KMS-11 (cell line): ENCODE measurements around the gene CAST.
A peak's percentile ranks its signal among the peaks of the same experiment; 100 is the strongest.

Experiments
- H2AFZ ChIP-seq: fragments of 200-600 bp; sonication (generic); 2 replicates; pipeline ENCODE4 v1.6.1; 2016; ENCODE audit warnings: antibody characterized with exemption, mixed run types, low read depth
- H3K27ac ChIP-seq: fragments of 200-600 bp; sonication (generic); 2 replicates; pipeline ENCODE4 v1.6.1; 2016; ENCODE audit warnings: mild to moderate bottlenecking, mixed run types
- H3K27me3 ChIP-seq: fragments of 200-600 bp; sonication (generic); 2 replicates; pipeline ENCODE4 v1.6.1; 2017; ENCODE audit warnings: mild to moderate bottlenecking, low read depth, mixed run types, moderate library complexity; ENCODE audit not compliant: insufficient read depth
- H3K36me3 ChIP-seq: fragments of 200-600 bp; sonication (generic); 2 replicates; pipeline ENCODE4 v1.6.1; 2017; ENCODE audit warnings: mild to moderate bottlenecking, mixed run types; ENCODE audit not compliant: insufficient read depth
- H3K4me1 ChIP-seq: fragments of 200-600 bp; sonication (generic); 2 replicates; pipeline ENCODE4 v1.6.1; 2016; ENCODE audit warnings: mild to moderate bottlenecking, low read depth, mixed run types; ENCODE audit not compliant: poor library complexity, severe bottlenecking
- H3K4me2 ChIP-seq: fragments of 200-600 bp; sonication (generic); 2 replicates; pipeline ENCODE4 v1.7.0; 2016; ENCODE audit warnings: mild to moderate bottlenecking, mixed run types
- H3K4me3 ChIP-seq: fragments of 200-600 bp; sonication (generic); IDR thresholded peaks from 2 replicates; pipeline ENCODE4 v1.6.1; 2017; ENCODE audit warnings: low read depth, low read length, mixed read lengths; ENCODE audit not compliant: insufficient read depth
- H3K79me2 ChIP-seq: fragments of 200-600 bp; sonication (generic); 2 replicates; pipeline ENCODE4 v1.6.1; 2016; ENCODE audit warnings: low read depth, mixed run types; ENCODE audit not compliant: insufficient read depth
- H3K9ac ChIP-seq: fragments of 200-600 bp; sonication (generic); 2 replicates; pipeline ENCODE4 v1.6.1; 2016; ENCODE audit warnings: mild to moderate bottlenecking, mixed run types
- H4K20me1 ChIP-seq: fragments of 200-600 bp; sonication (generic); 2 replicates; pipeline ENCODE4 v1.6.1; 2016; ENCODE audit warnings: mild to moderate bottlenecking, mixed run types; ENCODE audit not compliant: insufficient read depth
- CTCF ChIP-seq: fragments of 200-600 bp; sonication (generic); conservative IDR thresholded peaks from 2 replicates; pipeline ENCODE4 v1.6.1; 2017; ENCODE audit warnings: low read depth, mild to moderate bottlenecking, antibody characterized with exemption, low read length, moderate library complexity, mixed read lengths

The CAST gene

GRCh38 chr5:96683392-96683791 is 21.2 kb downstream of the CAST start:
- no peak overlapping the region for H3K9ac ChIP-seq
- 0 out of 2 replicates have a peak, but pooled peaks cover 3% of the 10 kb centered on the region for H3K79me2 ChIP-seq
- H3K4me2 ChIP-seq, result no peak overlapping the region
- H3K27ac ChIP-seq, result no peak overlapping the region
- no peak overlapping the region for H2AFZ ChIP-seq
- H3K4me3 ChIP-seq, result no peak overlapping the region
- H3K4me1 ChIP-seq, result peaks cover 65% of the 10 kb centered on the region
- no peak for TF ChIP-seq CTCF
- H4K20me1 ChIP-seq, result no peaks in the 10 kb centered on the region
- H3K27me3 ChIP-seq, result no peaks in the 10 kb centered on the region
- no peaks in the 10 kb centered on the region for H3K36me3 ChIP-seq

GRCh38 chr5:96683810-96684209 is 21.6 kb downstream of the CAST start:
- H3K4me3 ChIP-seq, result no peak overlapping the region
- peaks cover 61% of the 10 kb centered on the region for H3K4me1 ChIP-seq
- no peaks in the 10 kb centered on the region for H3K36me3 ChIP-seq
- no peak for TF ChIP-seq CTCF
- no peak overlapping the region for H3K27ac ChIP-seq
- no peaks in the 10 kb centered on the region for H4K20me1 ChIP-seq
- no peak overlapping the region for H3K9ac ChIP-seq
- H3K79me2 ChIP-seq, result 0 out of 2 replicates have a peak, but pooled peaks cover 3% of the 10 kb centered on the region
- no peak overlapping the region for H3K4me2 ChIP-seq
- H3K27me3 ChIP-seq, result no peaks in the 10 kb centered on the region
- H2AFZ ChIP-seq, result no peak overlapping the region

GRCh38 chr5:96687080-96687479 is 24.9 kb downstream of the CAST start:
- peaks cover 33% of the 10 kb centered on the region for H3K4me1 ChIP-seq
- H4K20me1 ChIP-seq, result no peaks in the 10 kb centered on the region
- no peaks in the 10 kb centered on the region for H3K36me3 ChIP-seq
- H3K79me2 ChIP-seq, result 0 out of 2 replicates have a peak, but pooled peaks cover 3% of the 10 kb centered on the region
- no peak overlapping the region for H3K4me3 ChIP-seq
- peak overlapping the region; percentile 36; the same call in 1 of the 2 replicates for H3K4me2 ChIP-seq
- H3K27ac ChIP-seq, result no peak overlapping the region
- H3K9ac ChIP-seq, result no peak overlapping the region
- no peaks in the 10 kb centered on the region for H3K27me3 ChIP-seq
- H2AFZ ChIP-seq, result no peak overlapping the region
- no peak for TF ChIP-seq CTCF

GRCh38 chr5:96687812-96688453 is 25.8 kb downstream of the CAST start:
- peaks cover 24% of the 10 kb centered on the region for H3K4me1 ChIP-seq
- no peaks in the 10 kb centered on the region for H3K27me3 ChIP-seq
- H3K4me3 ChIP-seq, result no peak overlapping the region
- H3K27ac ChIP-seq, result no peak overlapping the region
- peak overlapping the region; percentile 36 for H3K4me2 ChIP-seq
- peak; percentile 69 for TF ChIP-seq CTCF
- H2AFZ ChIP-seq, result no peak overlapping the region
- no peaks in the 10 kb centered on the region for H3K36me3 ChIP-seq
- 0 out of 2 replicates have a peak, but pooled peaks cover 3% of the 10 kb centered on the region for H3K79me2 ChIP-seq
- H3K9ac ChIP-seq, result no peak overlapping the region
- no peaks in the 10 kb centered on the region for H4K20me1 ChIP-seq
